ENCODE measurements around the gene RBM14.
"Not testable (repeated sequence)": the region's sequence is repeated elsewhere in the genome, so short reads cannot be mapped to it uniquely, and the experiment has no call there.

RBM14 gene

GRCh38 chr11:66603072-66603471 lies 13.4 kb upstream of the RBM14 start:
- Histone ChIP-seq H3K27ac (no peak overlapping the region), H3K4me3 (ENCODE audit: low read depth in 1 of 2, low read length in 1 of 2) (no peak overlapping the region), H3K36me3 (peaks cover 46% of the 10 kb centered on the region), H3K9me3 (no peaks in the 10 kb centered on the region), H3K4me1 (ENCODE audit: control insufficient read depth in 1 of 2, insufficient read depth in 1 of 2, low read depth in 1 of 2, low read length in 1 of 2) (peaks cover 0 to 6% of the 10 kb centered on the region in 2 experiments), H3K27me3 (no peaks in the 10 kb centered on the region)
- no peak for TF ChIP-seq CTCF (IDR thresholded peaks at IDR 0.05)

GRCh38 chr11:66604155-66604554 lies 12.3 kb upstream of the RBM14 start:
- Histone ChIP-seq H3K27me3 (no peaks in the 10 kb centered on the region), H3K4me3 (ENCODE audit: low read depth in 1 of 2, low read length in 1 of 2) (no peak overlapping the region), H3K9me3 (no peaks in the 10 kb centered on the region), H3K27ac (no peak overlapping the region), H3K4me1 (ENCODE audit: control insufficient read depth in 1 of 2, insufficient read depth in 1 of 2, low read depth in 1 of 2, low read length in 1 of 2) (peaks cover 0 to 6% of the 10 kb centered on the region in 2 experiments), H3K36me3 (peaks cover 43% of the 10 kb centered on the region)
- TF ChIP-seq CTCF (IDR thresholded peaks at IDR 0.05) = no peak

GRCh38 chr11:66606608-66607007 lies 9.8 kb upstream of the RBM14 start:
- H3K4me3 ChIP-seq (ENCODE audit: low read depth in 1 of 2, low read length in 1 of 2); H3K27me3 ChIP-seq; H3K4me1 ChIP-seq (ENCODE audit: control insufficient read depth in 1 of 2, insufficient read depth in 1 of 2, low read depth in 1 of 2, low read length in 1 of 2); H3K9me3 ChIP-seq; H3K27ac ChIP-seq: not testable (repeated sequence)
- H3K36me3 ChIP-seq = peaks cover 29% of the 10 kb centered on the region

- H3K4me1 ChIP-seq (ENCODE audit: control insufficient read depth in 1 of 2, insufficient read depth in 1 of 2, low read depth in 1 of 2, low read length in 1 of 2) = no peaks in the 10 kb centered on the region
- H3K27me3 ChIP-seq = no peaks in the 10 kb centered on the region
- peaks cover 29% of the 10 kb centered on the region for H3K36me3 ChIP-seq
- H3K9me3 ChIP-seq = no peaks in the 10 kb centered on the region
- no peak overlapping the region for H3K27ac ChIP-seq
- H3K4me3 ChIP-seq (ENCODE audit: low read depth in 1 of 2, low read length in 1 of 2) = no peak overlapping the region
- TF ChIP-seq CTCF (IDR thresholded peaks at IDR 0.05) = no peak
Measured at GRCh38 chr11:66607126-66607834, 9.2 kb upstream of the RBM14 start.

- H3K36me3 ChIP-seq = peaks cover 15% of the 10 kb centered on the region
- no peaks in the 10 kb centered on the region for H3K27me3 ChIP-seq
- no peaks in the 10 kb centered on the region for H3K9me3 ChIP-seq
- H3K4me3 ChIP-seq (ENCODE audit: low read depth in 1 of 2, low read length in 1 of 2) = no peak overlapping the region
- no peak overlapping the region for H3K27ac ChIP-seq
- no peaks in the 10 kb centered on the region for H3K4me1 ChIP-seq (ENCODE audit: control insufficient read depth in 1 of 2, insufficient read depth in 1 of 2, low read depth in 1 of 2, low read length in 1 of 2)
- no peak for TF ChIP-seq CTCF (IDR thresholded peaks at IDR 0.05)
Measured at GRCh38 chr11:66609721-66610617, 6.5 kb upstream of the RBM14 start.

GRCh38 chr11:66612458-66612857 lies 4.0 kb upstream of the RBM14 start:
- H3K36me3 ChIP-seq = no peaks in the 10 kb centered on the region
- TF ChIP-seq CTCF (IDR thresholded peaks at IDR 0.05) = no peak

More at GRCh38 chr11:66612458-66612857, 4.0 kb upstream of the RBM14 start:
- Histone ChIP-seq H3K4me3 (ENCODE audit: low read depth in 1 of 2, low read length in 1 of 2) (no peak overlapping the region), H3K9me3 (no peaks in the 10 kb centered on the region), H3K4me1 (ENCODE audit: control insufficient read depth in 1 of 2, insufficient read depth in 1 of 2, low read depth in 1 of 2, low read length in 1 of 2) (peaks cover 6 to 12% of the 10 kb centered on the region in 2 experiments), H3K27me3 (no peaks in the 10 kb centered on the region), H3K27ac (no peak overlapping the region)
